GM23338 (cell line): ENCODE results near the gene ACSBG1. TPM values are rescaled to one million over a fixed set of nuclear protein-coding genes. Genes with fewer than 3 reads are reported as not detected.

ENCODE experiments used
- ATAC-seq: fragments of 200-7000 bp; cut with Tn5 transposase; 3 replicates; pipeline ENCODE4 v1.9.1; 2020
- DNase-seq: peaks from one replicate; pipeline ENCODE4 v3.0.0-alpha.2; 2015; ENCODE audit warnings: low spot score
- H2AFZ ChIP-seq: fragments of 200-600 bp; sonication (generic); 2 replicates; pipeline ENCODE4 v1.8.0; 2016; ENCODE audit warnings: antibody characterized with exemption, mild to moderate bottlenecking, moderate library complexity
- H3F3A ChIP-seq: fragments of 200-600 bp; sonication (generic); replicated peaks from 2 replicates; pipeline ENCODE4 v1.8.0; 2017; ENCODE audit warnings: antibody characterized with exemption, mixed run types, low read depth
- H3K27ac ChIP-seq: fragments of 200-600 bp; sonication (generic); 2 replicates; pipeline ENCODE4 v1.6.1; 2016; ENCODE audit warnings: low read depth
- H3K27me3 ChIP-seq: fragments of 200-600 bp; sonication (generic); 2 replicates; pipeline ENCODE4 v1.8.0; 2016; ENCODE audit warnings: mild to moderate bottlenecking, mixed run types, moderate library complexity; ENCODE audit not compliant: insufficient read depth
- H3K36me3 ChIP-seq: fragments of 200-600 bp; sonication (generic); 2 replicates; pipeline ENCODE4 v1.8.0; 2016; ENCODE audit warnings: mild to moderate bottlenecking; ENCODE audit not compliant: insufficient read depth
- H3K4me1 ChIP-seq: fragments of 200-600 bp; sonication (generic); 2 replicates; pipeline ENCODE4 v1.8.0; 2016; ENCODE audit warnings: mild to moderate bottlenecking, moderate library complexity; ENCODE audit not compliant: insufficient read depth
- H3K4me2 ChIP-seq: fragments of 200-600 bp; sonication (generic); 2 replicates; pipeline ENCODE4 v1.7.1; 2017; ENCODE audit warnings: mixed run types
- H3K4me3 ChIP-seq: fragments of 200-600 bp; sonication (generic); 2 replicates; pipeline ENCODE4 v1.6.1; 2016; ENCODE audit warnings: mixed run types
- H3K79me2 ChIP-seq: fragments of 200-600 bp; sonication (generic); replicated peaks from 2 replicates; pipeline ENCODE4 v1.8.0; 2017; ENCODE audit warnings: mild to moderate bottlenecking; ENCODE audit not compliant: insufficient read depth
- H3K9me2 ChIP-seq: fragments of 200-600 bp; sonication (generic); 2 replicates; pipeline ENCODE4 v1.8.0; 2017; ENCODE audit not compliant: insufficient read depth
- H4K20me1 ChIP-seq: fragments of 200-600 bp; sonication (generic); replicated peaks from 2 replicates; pipeline ENCODE4 v1.8.0; 2017; ENCODE audit warnings: mild to moderate bottlenecking; ENCODE audit not compliant: insufficient read depth
- H3K27ac Mint-ChIP-seq: 2 replicates; pipeline ENCODE4 v1.8.0; 2020; ENCODE audit warnings: inconsistent platforms, mild to moderate bottlenecking, moderate library complexity, mixed read lengths
- H3K27me3 Mint-ChIP-seq: 3 replicates; pipeline ENCODE4 v1.8.0; 2022; ENCODE audit warnings: low read depth, mild to moderate bottlenecking, moderate library complexity, mixed read lengths, inconsistent platforms; ENCODE audit not compliant: insufficient read depth, poor library complexity
- H3K36me3 Mint-ChIP-seq: 3 replicates; pipeline ENCODE4 v1.8.0; 2021; ENCODE audit warnings: low read depth, mild to moderate bottlenecking, inconsistent platforms, moderate library complexity, mixed read lengths
- H3K4me1 Mint-ChIP-seq: 3 replicates; pipeline ENCODE4 v1.8.0; 2020; ENCODE audit warnings: mild to moderate bottlenecking, inconsistent platforms, mixed read lengths
- H3K4me3 Mint-ChIP-seq: 3 replicates; pipeline ENCODE4 v1.8.0; 2021; ENCODE audit warnings: moderate library complexity, mild to moderate bottlenecking, inconsistent platforms, mixed read lengths
- H3K9me3 Mint-ChIP-seq: 3 replicates; pipeline ENCODE4 v1.8.0; 2020; ENCODE audit warnings: moderate library complexity, mild to moderate bottlenecking, inconsistent platforms, mixed read lengths
- CREB1 ChIP-seq: fragments of 250-450 bp; sonication (Bioruptor Pico); IDR thresholded peaks from 2 replicates; pipeline ENCODE4 v1.5.0; 2020; ENCODE audit warnings: low read depth, mild to moderate bottlenecking, moderate library complexity
- EZH2 ChIP-seq: fragments of 200-600 bp; sonication (generic); IDR thresholded peaks from one replicate; pipeline ENCODE4 v1.8.0; 2017; ENCODE audit warnings: antibody characterized with exemption, mild to moderate bottlenecking, low read depth; ENCODE audit not compliant: unreplicated experiment
- EZH2phosphoT487 ChIP-seq: fragments of 200-600 bp; sonication (generic); IDR thresholded peaks from one replicate; pipeline ENCODE4 v1.8.1; 2018; ENCODE audit warnings: antibody characterized with exemption; ENCODE audit not compliant: unreplicated experiment
- JUNB ChIP-seq: IDR thresholded peaks from one replicate; pipeline ENCODE4 v1.6.1; 2016; ENCODE audit warnings: antibody characterized with exemption; ENCODE audit not compliant: unreplicated experiment
- NANOG ChIP-seq: IDR thresholded peaks from 2 replicates; pipeline ENCODE4 v1.6.1; 2016; ENCODE audit warnings: antibody characterized with exemption, borderline replicate concordance
- POLR2AphosphoS5 ChIP-seq: IDR thresholded peaks from 2 replicates; pipeline ENCODE4 v1.6.1; 2016; ENCODE audit warnings: antibody characterized with exemption, low read depth
- STAT1 ChIP-seq: IDR thresholded peaks from one replicate; pipeline ENCODE4 v1.6.1; 2016; ENCODE audit warnings: antibody characterized with exemption; ENCODE audit not compliant: unreplicated experiment
- ZNF114 ChIP-seq: fragments of 250-450 bp; sonication (Bioruptor Pico); IDR thresholded peaks from 2 replicates; pipeline ENCODE4 v1.5.0; 2020; ENCODE audit warnings: mild to moderate bottlenecking, moderate library complexity
- ZNF331 ChIP-seq: fragments of 250-450 bp; sonication (Bioruptor Pico); IDR thresholded peaks from 2 replicates; pipeline ENCODE4 v1.5.0; 2020; ENCODE audit warnings: low read depth, mild to moderate bottlenecking, moderate library complexity
- polyA plus RNA-seq: library from polyadenylated mRNA; unstranded; fragments of >200 nt; fragmentation: Nextera tagmentation; extraction: Ambion mirVana; gene quantifications from 2 replicates; pipeline ENCODE4 v1.2.1, GENCODE V29; 2016
- total RNA-seq: library from RNA; depleted of rRNA; stranded (reverse); fragments of >200 nt; shearing (Covaris generic); gene quantifications from 2 replicates; pipeline ENCODE4 v1.2.3, GENCODE V29; 2014
- TF ChIP-seq, protein P1 (sequence below): IDR thresholded peaks from 2 replicates; pipeline ENCODE4 v1.6.1; 2016; ENCODE audit warnings: antibody characterized with exemption
- TF ChIP-seq, protein P2 (sequence below), 2 experiments: fragments of 200-600 bp in 1 of 2; sonication (generic) in 1 of 2; conservative IDR thresholded peaks; 2 replicates each; pipeline versions ENCODE4 v1.5.1 to v1.6.1; 2016 to 2017; ENCODE audit warnings: antibody characterized with exemption in 2 of 2, low read depth in 2 of 2, mild to moderate bottlenecking in 2 of 2, moderate library complexity in 1 of 2
- TF ChIP-seq, protein P3 (sequence below): IDR thresholded peaks from one replicate; pipeline ENCODE4 v1.6.1; 2018; ENCODE audit warnings: antibody characterized with exemption; ENCODE audit not compliant: unreplicated experiment

Gene ACSBG1
- total and polyA plus RNA-seq, 2 experiments from 2014 or later: 1.9 to 10.0 TPM

GRCh38 chr15:78276064-78276943 is 41.9 kb upstream of the ACSBG1 start (continued):
- TF ChIP-seq ZNF331 (CRISPR knock-in tag) (no peak), STAT1 (no peak), ZNF114 (CRISPR knock-in tag) (no peak), CREB1 (CRISPR knock-in tag) (no peak)
- TF ChIP-seq, protein P1, sequence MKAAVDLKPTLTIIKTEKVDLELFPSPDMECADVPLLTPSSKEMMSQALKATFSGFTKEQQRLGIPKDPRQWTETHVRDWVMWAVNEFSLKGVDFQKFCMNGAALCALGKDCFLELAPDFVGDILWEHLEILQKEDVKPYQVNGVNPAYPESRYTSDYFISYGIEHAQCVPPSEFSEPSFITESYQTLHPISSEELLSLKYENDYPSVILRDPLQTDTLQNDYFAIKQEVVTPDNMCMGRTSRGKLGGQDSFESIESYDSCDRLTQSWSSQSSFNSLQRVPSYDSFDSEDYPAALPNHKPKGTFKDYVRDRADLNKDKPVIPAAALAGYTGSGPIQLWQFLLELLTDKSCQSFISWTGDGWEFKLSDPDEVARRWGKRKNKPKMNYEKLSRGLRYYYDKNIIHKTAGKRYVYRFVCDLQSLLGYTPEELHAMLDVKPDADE: no peak
- TF ChIP-seq, protein P2, sequence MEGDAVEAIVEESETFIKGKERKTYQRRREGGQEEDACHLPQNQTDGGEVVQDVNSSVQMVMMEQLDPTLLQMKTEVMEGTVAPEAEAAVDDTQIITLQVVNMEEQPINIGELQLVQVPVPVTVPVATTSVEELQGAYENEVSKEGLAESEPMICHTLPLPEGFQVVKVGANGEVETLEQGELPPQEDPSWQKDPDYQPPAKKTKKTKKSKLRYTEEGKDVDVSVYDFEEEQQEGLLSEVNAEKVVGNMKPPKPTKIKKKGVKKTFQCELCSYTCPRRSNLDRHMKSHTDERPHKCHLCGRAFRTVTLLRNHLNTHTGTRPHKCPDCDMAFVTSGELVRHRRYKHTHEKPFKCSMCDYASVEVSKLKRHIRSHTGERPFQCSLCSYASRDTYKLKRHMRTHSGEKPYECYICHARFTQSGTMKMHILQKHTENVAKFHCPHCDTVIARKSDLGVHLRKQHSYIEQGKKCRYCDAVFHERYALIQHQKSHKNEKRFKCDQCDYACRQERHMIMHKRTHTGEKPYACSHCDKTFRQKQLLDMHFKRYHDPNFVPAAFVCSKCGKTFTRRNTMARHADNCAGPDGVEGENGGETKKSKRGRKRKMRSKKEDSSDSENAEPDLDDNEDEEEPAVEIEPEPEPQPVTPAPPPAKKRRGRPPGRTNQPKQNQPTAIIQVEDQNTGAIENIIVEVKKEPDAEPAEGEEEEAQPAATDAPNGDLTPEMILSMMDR (conservative IDR thresholded peaks at IDR 0.05; ENCODE audit: low read depth in 2 of 2): no peak
- TF ChIP-seq, protein P3, sequence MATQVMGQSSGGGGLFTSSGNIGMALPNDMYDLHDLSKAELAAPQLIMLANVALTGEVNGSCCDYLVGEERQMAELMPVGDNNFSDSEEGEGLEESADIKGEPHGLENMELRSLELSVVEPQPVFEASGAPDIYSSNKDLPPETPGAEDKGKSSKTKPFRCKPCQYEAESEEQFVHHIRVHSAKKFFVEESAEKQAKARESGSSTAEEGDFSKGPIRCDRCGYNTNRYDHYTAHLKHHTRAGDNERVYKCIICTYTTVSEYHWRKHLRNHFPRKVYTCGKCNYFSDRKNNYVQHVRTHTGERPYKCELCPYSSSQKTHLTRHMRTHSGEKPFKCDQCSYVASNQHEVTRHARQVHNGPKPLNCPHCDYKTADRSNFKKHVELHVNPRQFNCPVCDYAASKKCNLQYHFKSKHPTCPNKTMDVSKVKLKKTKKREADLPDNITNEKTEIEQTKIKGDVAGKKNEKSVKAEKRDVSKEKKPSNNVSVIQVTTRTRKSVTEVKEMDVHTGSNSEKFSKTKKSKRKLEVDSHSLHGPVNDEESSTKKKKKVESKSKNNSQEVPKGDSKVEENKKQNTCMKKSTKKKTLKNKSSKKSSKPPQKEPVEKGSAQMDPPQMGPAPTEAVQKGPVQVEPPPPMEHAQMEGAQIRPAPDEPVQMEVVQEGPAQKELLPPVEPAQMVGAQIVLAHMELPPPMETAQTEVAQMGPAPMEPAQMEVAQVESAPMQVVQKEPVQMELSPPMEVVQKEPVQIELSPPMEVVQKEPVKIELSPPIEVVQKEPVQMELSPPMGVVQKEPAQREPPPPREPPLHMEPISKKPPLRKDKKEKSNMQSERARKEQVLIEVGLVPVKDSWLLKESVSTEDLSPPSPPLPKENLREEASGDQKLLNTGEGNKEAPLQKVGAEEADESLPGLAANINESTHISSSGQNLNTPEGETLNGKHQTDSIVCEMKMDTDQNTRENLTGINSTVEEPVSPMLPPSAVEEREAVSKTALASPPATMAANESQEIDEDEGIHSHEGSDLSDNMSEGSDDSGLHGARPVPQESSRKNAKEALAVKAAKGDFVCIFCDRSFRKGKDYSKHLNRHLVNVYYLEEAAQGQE: no peak

DNA sequence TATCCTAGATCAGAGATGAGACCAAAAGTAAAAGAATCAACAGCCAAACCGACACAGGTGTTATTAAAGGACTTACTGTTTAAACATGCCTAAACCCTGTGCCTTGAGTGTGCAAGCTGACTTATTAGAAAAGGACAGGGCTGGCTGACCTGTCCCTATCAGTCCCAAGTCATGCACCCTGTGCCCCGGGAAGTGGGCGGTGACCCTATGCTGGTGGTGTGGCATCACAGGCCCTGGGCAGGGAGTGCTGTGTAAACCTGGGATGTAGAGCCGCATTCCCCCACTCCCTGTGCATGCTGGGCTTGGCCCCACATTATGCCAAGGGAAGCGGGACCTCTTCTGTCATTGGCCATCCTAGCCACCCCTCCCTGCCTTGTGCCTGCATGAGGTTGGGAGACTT is 40.6 kb upstream of the ACSBG1 start:
- Mint-ChIP-seq H3K4me1 (no peaks in the 10 kb centered on the region), H3K9me3 (no peaks in the 10 kb centered on the region), H3K27ac (no peak overlapping the region), H3K36me3 (no peaks in the 10 kb centered on the region), H3K27me3 (peaks cover 2% of the 10 kb centered on the region), H3K4me3 (no peak overlapping the region)
- no peaks in the 10 kb centered on the region for H3K79me2 ChIP-seq
- ATAC-seq (no peak), DNase-seq (no peak)
- no peak overlapping the region for H3K4me2 ChIP-seq
- H3K4me1 ChIP-seq: no peaks in the 10 kb centered on the region
- no peaks in the 10 kb centered on the region for H4K20me1 ChIP-seq
- no peaks in the 10 kb centered on the region for H3K36me3 ChIP-seq
- no peak overlapping the region for H2AFZ ChIP-seq
- no peaks in the 10 kb centered on the region for H3K27me3 ChIP-seq
- no peaks in the 10 kb centered on the region for H3K9me2 ChIP-seq
- H3K4me3 ChIP-seq: no peak overlapping the region
- H3F3A ChIP-seq: no peaks in the 10 kb centered on the region
- H3K27ac ChIP-seq: no peak overlapping the region
- no peak for TF ChIP-seq EZH2
- TF ChIP-seq JUNB: no peak
- TF ChIP-seq CREB1 (CRISPR knock-in tag): no peak
- TF ChIP-seq NANOG: no peak
- TF ChIP-seq ZNF331 (CRISPR knock-in tag): no peak
- TF ChIP-seq EZH2phosphoT487: no peak
- no peak for TF ChIP-seq POLR2AphosphoS5
- no peak for TF ChIP-seq ZNF114 (CRISPR knock-in tag)
- TF ChIP-seq, protein P2 (conservative IDR thresholded peaks at IDR 0.05; ENCODE audit: low read depth in 2 of 2): no peak
- TF ChIP-seq STAT1: no peak
